Ectodermal cell (in vitro differentiated cells): ENCODE data around the gene PLP1. TPM values are rescaled to one million over a fixed set of nuclear protein-coding genes. Genes with fewer than 3 reads are reported as not detected.
A peak's percentile ranks its signal among the peaks of the same experiment; 100 is the strongest.

Source experiments
- H3K27ac ChIP-seq: 2 replicates; pipeline ENCODE4 v1.7.0; 2013; ENCODE audit warnings: mild to moderate bottlenecking, low read depth, low read length; ENCODE audit not compliant: insufficient read depth, poor library complexity, severe bottlenecking
- H3K27me3 ChIP-seq: 2 replicates; pipeline ENCODE4 v1.7.0; 2013; ENCODE audit warnings: mild to moderate bottlenecking, low read length; ENCODE audit not compliant: insufficient read depth, control insufficient read depth, poor library complexity, severe bottlenecking
- H3K36me3 ChIP-seq: one replicate; pipeline ENCODE4 v1.7.0; 2013; ENCODE audit warnings: low read length; ENCODE audit not compliant: control insufficient read depth, insufficient read depth
- H3K4me1 ChIP-seq: one replicate; pipeline ENCODE4 v1.7.0; 2013; ENCODE audit warnings: low read length; ENCODE audit not compliant: control insufficient read depth, insufficient read depth
- H3K4me3 ChIP-seq: 2 replicates; pipeline ENCODE4 v1.7.0; 2013; ENCODE audit warnings: low read depth, low read length, control low read depth; ENCODE audit not compliant: insufficient read depth
- H3K9me3 ChIP-seq: 2 replicates; pipeline ENCODE4 v1.7.0; 2013; ENCODE audit warnings: mild to moderate bottlenecking, low read length, moderate library complexity; ENCODE audit not compliant: control insufficient read depth
- WGBS, 2 experiments: methylation state at CpG; one replicate each; pipeline ENCODE4 v1.1.7; 2013; ENCODE audit warnings: missing lambda C conversion rate in 2 of 2; 5-methylcytosine and 5-hydroxymethylcytosine counted together
- polyA plus RNA-seq, 4 experiments: library from polyadenylated mRNA; stranded (reverse); fragments of 50-300 nt; gene quantifications; one replicate each; pipeline ENCODE4 v1.2.3, GENCODE V29; 2013

The PLP1 gene
- 91.7 TPM for polyA plus RNA-seq (2013, experiment 1 of 4)
- polyA plus RNA-seq (2013, experiment 2 of 4) = 96.7 TPM
- 98.3 TPM for polyA plus RNA-seq (2013, experiment 3 of 4)
- 123 TPM for polyA plus RNA-seq (2013, experiment 4 of 4)

- no peaks in the 10 kb centered on the region for H3K9me3 ChIP-seq
- H3K4me3 ChIP-seq = peak within 1 kb of the TSS; percentile 34
- H3K4me1 ChIP-seq = peaks cover 31% of the 10 kb centered on the region
- 40% methylated on average over 2 of the region's 2 CpGs for WGBS, 2 experiments
- H3K27ac ChIP-seq = no peak within 1 kb of the TSS
- H3K36me3 ChIP-seq = no peaks in the 10 kb centered on the region
- no peaks in the 10 kb centered on the region for H3K27me3 ChIP-seq
Measured at GRCh38 chrX:103776546-103776945, at the start of gene PLP1. TSS of gene PLP1 (plus strand) at chrX:103776840. CDS start at chrX:103776996, 156 bp downstream.

- H3K9me3 ChIP-seq = no peaks in the 10 kb centered on the region
- no peaks in the 10 kb centered on the region for H3K36me3 ChIP-seq
- WGBS, 2 experiments = 4 to 8% methylated on average over 3 to 4 of the region's 4 CpGs
- no peak overlapping the region for H3K27ac ChIP-seq
- no peak overlapping the region for H3K4me3 ChIP-seq
- H3K27me3 ChIP-seq = no peaks in the 10 kb centered on the region
- H3K4me1 ChIP-seq = peaks cover 20% of the 10 kb centered on the region
Measured at GRCh38 chrX:103727115-103727514, 49.5 kb upstream of the PLP1 start.

- Histone ChIP-seq H3K4me1 (peaks cover 20% of the 10 kb centered on the region), H3K9me3 (no peaks in the 10 kb centered on the region), H3K27me3 (no peaks in the 10 kb centered on the region), H3K27ac (no peak overlapping the region), H3K4me3 (no peak overlapping the region), H3K36me3 (no peaks in the 10 kb centered on the region)
- whole genome bisulfite sequencing, 2 experiments = 62 to 71% methylated on average over 5 of the region's 5 CpGs
Measured at GRCh38 chrX:103729015-103729414, 47.6 kb upstream of the PLP1 start.

GRCh38 chrX:103730147-103730795, 46.4 kb upstream of the PLP1 start:
- H3K27ac ChIP-seq = no peak overlapping the region
- no peak overlapping the region for H3K4me3 ChIP-seq
- no peaks in the 10 kb centered on the region for H3K36me3 ChIP-seq
- H3K27me3 ChIP-seq = no peaks in the 10 kb centered on the region
- peaks cover 20% of the 10 kb centered on the region for H3K4me1 ChIP-seq
- WGBS, 2 experiments = 82 to 90% methylated on average over 3 of the region's 3 CpGs
- no peaks in the 10 kb centered on the region for H3K9me3 ChIP-seq

- Histone ChIP-seq H3K27ac (no peak overlapping the region), H3K9me3 (no peaks in the 10 kb centered on the region), H3K4me3 (no peak overlapping the region), H3K36me3 (no peaks in the 10 kb centered on the region), H3K27me3 (no peaks in the 10 kb centered on the region), H3K4me1 (peaks cover 20% of the 10 kb centered on the region)
- WGBS, 2 experiments = 50 to 55% methylated on average over 6 to 8 of the region's 8 CpGs
Measured at GRCh38 chrX:103730796-103731493, 45.7 kb upstream of the PLP1 start.

- Histone ChIP-seq H3K36me3 (no peaks in the 10 kb centered on the region), H3K27ac (no peak overlapping the region), H3K4me3 (no peak overlapping the region), H3K4me1 (peaks cover 13% of the 10 kb centered on the region), H3K27me3 (no peaks in the 10 kb centered on the region), H3K9me3 (no peaks in the 10 kb centered on the region)
- 93 to 100% methylated on average over 1 of the region's 1 CpG for WGBS, 2 experiments
Measured at GRCh38 chrX:103733017-103733416, 43.6 kb upstream of the PLP1 start.

- peaks cover 8% of the 10 kb centered on the region for H3K4me1 ChIP-seq
- 79 to 84% methylated on average over 4 of the region's 4 CpGs for WGBS, 2 experiments
- H3K4me3 ChIP-seq = no peak overlapping the region
- no peaks in the 10 kb centered on the region for H3K9me3 ChIP-seq
- H3K36me3 ChIP-seq = no peaks in the 10 kb centered on the region
- no peak overlapping the region for H3K27ac ChIP-seq
- no peaks in the 10 kb centered on the region for H3K27me3 ChIP-seq
Measured at GRCh38 chrX:103734125-103734760, 42.4 kb upstream of the PLP1 start.

GRCh38 chrX:103737696-103738095, 38.9 kb upstream of the PLP1 start:
- H3K36me3 ChIP-seq = no peaks in the 10 kb centered on the region
- H3K4me3 ChIP-seq = no peak overlapping the region
- H3K27me3 ChIP-seq = no peaks in the 10 kb centered on the region
- no peaks in the 10 kb centered on the region for H3K9me3 ChIP-seq
- H3K4me1 ChIP-seq = peaks cover 3% of the 10 kb centered on the region
- no peak overlapping the region for H3K27ac ChIP-seq

GRCh38 chrX:103739421-103739820, 37.2 kb upstream of the PLP1 start:
- H3K9me3 ChIP-seq = no peaks in the 10 kb centered on the region
- H3K4me1 ChIP-seq = peaks cover 3% of the 10 kb centered on the region
- no peaks in the 10 kb centered on the region for H3K36me3 ChIP-seq
- H3K4me3 ChIP-seq = no peak overlapping the region
- WGBS, 2 experiments = 100% methylated on average over 1 of the region's 1 CpG
- H3K27ac ChIP-seq = no peak overlapping the region
- H3K27me3 ChIP-seq = no peaks in the 10 kb centered on the region

GRCh38 chrX:103741879-103742278, 34.8 kb upstream of the PLP1 start:
- Histone ChIP-seq H3K27ac (peak overlapping the region; percentile 44), H3K4me1 (peaks cover 3% of the 10 kb centered on the region), H3K9me3 (no peaks in the 10 kb centered on the region), H3K4me3 (no peak overlapping the region), H3K27me3 (no peaks in the 10 kb centered on the region), H3K36me3 (no peaks in the 10 kb centered on the region)
- WGBS, 2 experiments = 0 to 4% methylated on average over 1 of the region's 1 CpG
